Natural killer cell (primary cell): ENCODE results near the gene PSG11. TPM values are rescaled to one million over a fixed set of nuclear protein-coding genes. Genes with fewer than 3 reads are reported as not detected.

ENCODE experiments used
- ATAC-seq, 3 donors: fragments of 150-1000 bp in 2 of 3; fragments of 200-7000 bp in 1 of 3; cut with Tn5 transposase; 1 replicate in 1 of 3; 2 replicates in 2 of 3; pipeline ENCODE4 v1.10.0; 2021; ENCODE audit warnings: mild to moderate bottlenecking in 2 of 3, moderate library complexity in 2 of 3
- DNase-seq, 2 donors: peaks; one replicate each; pipeline versions ENCODE4 v3.0.0 to v3.0.0-alpha.2; 2013 to 2021; ENCODE audit warnings: mixed read lengths in 1 of 2
- H3K27ac ChIP-seq: one replicate; pipeline ENCODE4 v1.5.1; 2013; ENCODE audit warnings: mild to moderate bottlenecking, low read length
- H3K27me3 ChIP-seq: one replicate; pipeline ENCODE4 v1.6.1; 2013; ENCODE audit warnings: low read length; ENCODE audit not compliant: control insufficient read depth, insufficient read depth
- H3K36me3 ChIP-seq: one replicate; pipeline ENCODE4 v1.6.1; 2013; ENCODE audit warnings: low read length; ENCODE audit not compliant: control insufficient read depth, insufficient read depth
- H3K4me1 ChIP-seq: one replicate; pipeline ENCODE4 v1.6.1; 2013; ENCODE audit warnings: low read length; ENCODE audit not compliant: control insufficient read depth, insufficient read depth
- H3K4me3 ChIP-seq: one replicate; pipeline ENCODE4 v1.5.1; 2013; ENCODE audit warnings: low read length
- H3K9me3 ChIP-seq: one replicate; pipeline ENCODE4 v1.6.1; 2013; ENCODE audit warnings: low read length; ENCODE audit not compliant: control insufficient read depth, insufficient read depth
- H3K27ac Mint-ChIP-seq, 2 donors: one replicate each; pipeline ENCODE4 v1.8.0; 2022; ENCODE audit warnings: mild to moderate bottlenecking in 2 of 2, mixed read lengths in 2 of 2, moderate library complexity in 1 of 2
- H3K27me3 Mint-ChIP-seq, 2 donors: one replicate each; pipeline ENCODE4 v1.8.0; 2022; ENCODE audit warnings: low read depth in 2 of 2, mixed read lengths in 2 of 2
- H3K36me3 Mint-ChIP-seq: one replicate; pipeline ENCODE4 v1.8.0; 2022; ENCODE audit warnings: mixed read lengths
- H3K4me1 Mint-ChIP-seq, 2 donors: one replicate each; pipeline ENCODE4 v1.8.0; 2022; ENCODE audit warnings: mixed read lengths in 2 of 2
- H3K4me3 Mint-ChIP-seq: one replicate; pipeline ENCODE4 v1.8.0; 2022; ENCODE audit warnings: mild to moderate bottlenecking, moderate library complexity, mixed read lengths
- H3K9me3 Mint-ChIP-seq, 2 donors: one replicate each; pipeline ENCODE4 v1.8.0; 2022; ENCODE audit warnings: mixed read lengths in 2 of 2
- CTCF ChIP-seq: fragments of 200-600 bp; IDR thresholded peaks from one replicate; pipeline ENCODE4 v1.8.0; 2022; ENCODE audit warnings: antibody characterized with exemption
- WGBS: methylation state at CpG from one replicate; pipeline ENCODE4 v1.1.7; 2013; ENCODE audit warnings: missing lambda C conversion rate; ENCODE audit not compliant: insufficient coverage; 5-methylcytosine and 5-hydroxymethylcytosine counted together
- intact Hi-C: fragments of 100-400 bp; cut with micrococcal nuclease; formaldehyde crosslinking; loops from one replicate; pipeline ENCODE4 v1.14.2; 2022
- total RNA-seq, 4 donors: library from RNA; stranded (reverse); fragments of 120-200 nt in 1 of 4; gene quantifications; one replicate each; pipeline versions ENCODE4 v1.2.3 to v1.2.4, GENCODE V29; 2013 to 2022

Gene PSG11
- total RNA-seq, 3 donors from 2014 or later (not counting 1 experiment from before 2014, with no cell fraction given): not detected

GRCh38 chr19:42965176-42965575 lies 61.1 kb downstream of the PSG11 start:
- Mint-ChIP-seq H3K9me3 (no peaks in the 10 kb centered on the region), H3K27ac (no peak overlapping the region), H3K27me3 (peaks cover 6 to 11% of the 10 kb centered on the region in 2 donors), H3K4me3 (no peak overlapping the region), H3K36me3 (no peaks in the 10 kb centered on the region), H3K4me1 (no peaks in the 10 kb centered on the region)
- no peak overlapping the region for H3K27ac ChIP-seq
- H3K4me3 ChIP-seq: no peak overlapping the region
- no peaks in the 10 kb centered on the region for H3K27me3 ChIP-seq
- no peaks in the 10 kb centered on the region for H3K9me3 ChIP-seq
- TF ChIP-seq CTCF: no peak
- intact Hi-C loops: no loop called here
- no peak for DNase-seq
- ATAC-seq: no peak
- H3K4me1 ChIP-seq: no peaks in the 10 kb centered on the region
- WGBS: 85% methylated on average over 2 of the region's 2 CpGs
- H3K36me3 ChIP-seq: no peaks in the 10 kb centered on the region

DNA sequence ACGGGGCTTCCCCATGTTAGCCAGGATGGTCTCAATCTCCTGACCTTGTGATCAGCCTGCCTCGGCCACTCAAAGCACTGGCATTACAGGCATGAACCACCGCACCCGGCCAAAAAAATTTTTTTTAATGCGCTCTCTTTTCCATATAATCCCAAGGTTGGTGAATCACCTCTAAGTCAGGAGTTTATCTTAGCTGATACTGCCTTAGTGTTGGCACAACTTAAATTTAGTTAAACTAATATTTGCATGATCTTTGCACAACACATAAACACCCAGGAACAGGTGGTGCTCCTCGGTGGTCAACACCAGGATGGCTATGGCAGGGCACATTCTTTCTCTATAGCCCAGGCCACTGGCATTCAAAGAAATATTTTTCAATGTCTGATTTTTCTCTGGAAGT lies 65.2 kb downstream of the PSG11 start:
- H3K27ac ChIP-seq: no peak overlapping the region
- intact Hi-C loops: no loop called here
- H3K36me3 ChIP-seq: no peaks in the 10 kb centered on the region
- TF ChIP-seq CTCF: no peak
- DNase-seq: no peak
- no peaks in the 10 kb centered on the region for H3K36me3 Mint-ChIP-seq
- H3K27me3 Mint-ChIP-seq: peaks cover 5 to 15% of the 10 kb centered on the region in 2 donors
- no peak overlapping the region for H3K27ac Mint-ChIP-seq
- H3K9me3 Mint-ChIP-seq: no peaks in the 10 kb centered on the region
- no peak overlapping the region for H3K4me3 ChIP-seq
- no peaks in the 10 kb centered on the region for H3K9me3 ChIP-seq
- H3K4me1 Mint-ChIP-seq: no peaks in the 10 kb centered on the region
- H3K4me1 ChIP-seq: no peaks in the 10 kb centered on the region
- H3K27me3 ChIP-seq: no peaks in the 10 kb centered on the region
- no peak overlapping the region for H3K4me3 Mint-ChIP-seq
- 96% methylated on average over 5 of the region's 6 CpGs for WGBS
- no peak for ATAC-seq

Other genes starting within 250 kb of the PSG11 start
- not detected for gene PSG1, start 146.8 kb downstream of the PSG11 start, total RNA-seq
- gene PSG6, start 108.6 kb downstream of the PSG11 start, total RNA-seq: not detected
- gene PSG7, start 89.3 kb downstream of the PSG11 start, total RNA-seq: not detected
- not detected for gene PSG2, start 56.2 kb upstream of the PSG11 start, total RNA-seq
- not detected for gene PSG5, start 160.1 kb upstream of the PSG11 start, total RNA-seq
- gene PSG4, start 179.2 kb upstream of the PSG11 start, total RNA-seq: not detected
- not detected for gene PSG9, start 243.1 kb upstream of the PSG11 start, total RNA-seq